Jurkat, Clone E6-1 (cell line): ENCODE results near the gene EML6.

ENCODE experiments used
- DNase-seq: peaks from one replicate; pipeline ENCODE4 v3.0.0-alpha.2; 2011; ENCODE audit warnings: low read depth, low spot score
- H3K4me3 ChIP-seq: 2 replicates; pipeline ENCODE4 v1.5.1; 2011; ENCODE audit warnings: mild to moderate bottlenecking, low read length, control low read depth, moderate library complexity

Gene EML6

GRCh38 chr2:54924121-54924520, 200.7 kb downstream of the EML6 start:
- no peak for DNase-seq

GRCh38 chr2:54925022-54925421, 201.6 kb downstream of the EML6 start:
- no peak for DNase-seq
- no peak overlapping the region for H3K4me3 ChIP-seq

More at GRCh38 chr2:54924121-54924520, 200.7 kb downstream of the EML6 start:
- no peak overlapping the region for H3K4me3 ChIP-seq

- DNase-seq: no peak
- no peak overlapping the region for H3K4me3 ChIP-seq
These were observed 203.8 kb downstream of the EML6 start for GRCh38 chr2:54927085-54927750.

- no peak overlapping the region for H3K4me3 ChIP-seq
- DNase-seq: no peak
These were observed 204.5 kb downstream of the EML6 start for GRCh38 chr2:54927751-54928615.

- DNase-seq: no peak
- H3K4me3 ChIP-seq: no peak overlapping the region
These were observed 205.3 kb downstream of the EML6 start for GRCh38 chr2:54928719-54929118.

GRCh38 chr2:54931473-54931872, 208.0 kb downstream of the EML6 start:
- no peak for DNase-seq
- no peak overlapping the region for H3K4me3 ChIP-seq

GRCh38 chr2:54935389-54935788, 211.9 kb downstream of the EML6 start:
- DNase-seq: no peak
- no peak overlapping the region for H3K4me3 ChIP-seq

- no peak overlapping the region for H3K4me3 ChIP-seq
- no peak for DNase-seq
These were observed 213.3 kb downstream of the EML6 start for GRCh38 chr2:54936766-54937165.

- no peak for DNase-seq
- no peak overlapping the region for H3K4me3 ChIP-seq
These were observed 216.1 kb downstream of the EML6 start for GRCh38 chr2:54939446-54940118.

- DNase-seq: no peak
- no peak overlapping the region for H3K4me3 ChIP-seq
These were observed 217.3 kb downstream of the EML6 start for GRCh38 chr2:54940723-54941122.

GRCh38 chr2:54941248-54941984, 218.0 kb downstream of the EML6 start:
- DNase-seq: no peak
- no peak overlapping the region for H3K4me3 ChIP-seq

GRCh38 chr2:54942373-54942772, 218.9 kb downstream of the EML6 start:
- DNase-seq: peak; percentile 88
- no peak overlapping the region for H3K4me3 ChIP-seq

GRCh38 chr2:54944724-54945326, 221.4 kb downstream of the EML6 start:
- DNase-seq: no peak

GRCh38 chr2:54945391-54946219, 222.1 kb downstream of the EML6 start:
- H3K4me3 ChIP-seq: no peak overlapping the region
- DNase-seq: no peak

More at GRCh38 chr2:54944724-54945326, 221.4 kb downstream of the EML6 start:
- no peak overlapping the region for H3K4me3 ChIP-seq

GRCh38 chr2:54946220-54946805, 222.9 kb downstream of the EML6 start:
- DNase-seq: no peak
- no peak overlapping the region for H3K4me3 ChIP-seq

GRCh38 chr2:54947136-54947535, 223.7 kb downstream of the EML6 start:
- DNase-seq: no peak
- no peak overlapping the region for H3K4me3 ChIP-seq

- no peak overlapping the region for H3K4me3 ChIP-seq
- no peak for DNase-seq
These were observed 224.2 kb downstream of the EML6 start for GRCh38 chr2:54947646-54948045.

- no peak for DNase-seq
- H3K4me3 ChIP-seq: no peak overlapping the region
These were observed 224.7 kb downstream of the EML6 start for GRCh38 chr2:54948120-54948519.
